Measurements from ENCODE around the gene ANGEL2.
"Not testable (repeated sequence)": the region's sequence is repeated elsewhere in the genome, so short reads cannot be mapped to it uniquely, and the experiment has no call there.

Gene ANGEL2

GRCh38 chr1:212975111-212975918 lies 40.4 kb downstream of the ANGEL2 start:
- DNase-seq (ENCODE audit: low read depth) = no peak

DNA sequence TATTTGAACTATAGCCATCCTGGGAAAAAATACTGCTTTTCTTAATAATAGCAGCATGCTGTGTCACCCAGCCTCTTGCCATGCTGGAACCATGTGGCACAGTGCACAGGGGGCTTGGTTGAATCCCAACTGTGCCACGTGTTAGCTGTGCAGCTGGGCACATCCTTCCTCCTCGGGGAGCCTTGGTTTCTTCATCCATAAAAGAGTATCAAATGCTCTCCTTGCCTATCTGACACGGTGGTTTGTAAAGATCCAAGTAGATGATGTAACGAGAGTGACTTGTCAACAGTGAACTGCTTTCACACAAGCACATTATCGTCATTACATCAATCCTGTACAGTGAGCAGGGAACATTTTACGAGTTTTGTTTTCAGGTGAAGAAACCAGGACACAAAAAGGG lies 41.0 kb downstream of the ANGEL2 start:
- DNase-seq (ENCODE audit: low read depth) = no peak

- DNase-seq (ENCODE audit: low read depth) = no peak
These were observed 41.8 kb downstream of the ANGEL2 start for GRCh38 chr1:212973899-212974298.

DNA sequence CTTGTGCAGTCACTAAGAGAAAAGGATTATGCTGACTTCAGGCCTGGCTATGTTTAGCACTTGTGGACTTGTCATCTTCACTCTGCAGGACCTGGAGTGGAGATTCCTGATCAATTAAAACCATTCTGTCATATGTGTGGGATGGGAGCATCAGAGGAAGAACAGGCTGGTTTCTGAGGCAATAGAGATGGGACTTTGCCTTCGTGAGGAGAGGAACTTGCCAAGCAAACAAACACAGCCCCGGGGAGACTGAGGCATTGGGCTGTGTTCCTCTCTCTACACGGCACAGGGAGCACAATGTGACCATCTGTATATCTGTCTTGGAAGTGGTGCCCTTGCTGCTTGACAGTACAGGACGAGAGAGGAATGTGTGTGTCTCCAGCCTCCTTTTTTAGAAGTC lies 42.2 kb downstream of the ANGEL2 start:
- no peak for DNase-seq (ENCODE audit: low read depth)

DNA sequence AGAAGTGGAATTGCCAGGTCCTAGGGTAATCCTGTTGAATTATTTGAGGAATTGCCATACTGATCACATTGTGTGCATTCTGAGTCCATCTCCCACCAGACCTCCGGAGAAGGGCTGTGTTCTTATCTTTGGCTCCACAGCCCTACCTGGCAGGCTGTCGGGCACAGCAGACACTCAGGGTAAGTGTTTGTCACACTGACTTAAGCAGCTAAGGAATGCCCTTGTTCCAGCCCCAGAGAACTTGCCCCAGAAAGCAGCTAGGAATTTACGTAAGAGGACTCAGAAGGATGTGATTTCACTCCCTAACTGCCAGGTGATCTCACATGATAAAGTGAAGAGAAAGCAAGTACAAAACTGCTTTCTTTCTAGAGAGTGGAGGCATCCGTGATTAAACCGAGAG lies 44.4 kb downstream of the ANGEL2 start:
- DNase-seq (ENCODE audit: low read depth) = no peak

- no peak for DNase-seq (ENCODE audit: low read depth)
These were observed 45.6 kb downstream of the ANGEL2 start for GRCh38 chr1:212970085-212970484.

- DNase-seq (ENCODE audit: low read depth) = no peak
These were observed 47.3 kb downstream of the ANGEL2 start for GRCh38 chr1:212968368-212968863.

- no peak for DNase-seq (ENCODE audit: low read depth)
These were observed 47.9 kb downstream of the ANGEL2 start for GRCh38 chr1:212967801-212968200.

GRCh38 chr1:212966616-212967015 lies 49.1 kb downstream of the ANGEL2 start:
- no peak for DNase-seq (ENCODE audit: low read depth)

DNA sequence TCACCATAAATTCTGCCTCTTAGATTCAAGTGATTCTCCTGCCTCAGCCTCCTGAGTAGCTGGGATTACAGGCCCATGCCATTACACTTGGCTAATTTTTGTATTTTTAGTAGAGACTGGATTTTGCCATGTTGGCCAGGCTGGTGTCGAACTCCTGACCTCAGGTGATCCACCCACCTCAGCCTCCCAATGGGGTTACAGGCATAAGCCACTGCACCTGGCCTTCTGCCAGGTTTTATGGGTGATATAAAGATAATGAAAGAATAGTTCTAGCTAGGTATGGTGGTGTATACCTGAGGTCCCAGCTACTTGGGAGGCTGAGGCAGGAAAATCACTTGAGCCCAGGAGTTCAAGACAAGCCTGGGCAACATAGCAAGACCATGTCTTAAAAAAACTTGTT lies 50.7 kb downstream of the ANGEL2 start:
- not testable (repeated sequence) for DNase-seq (ENCODE audit: low read depth)

DNA sequence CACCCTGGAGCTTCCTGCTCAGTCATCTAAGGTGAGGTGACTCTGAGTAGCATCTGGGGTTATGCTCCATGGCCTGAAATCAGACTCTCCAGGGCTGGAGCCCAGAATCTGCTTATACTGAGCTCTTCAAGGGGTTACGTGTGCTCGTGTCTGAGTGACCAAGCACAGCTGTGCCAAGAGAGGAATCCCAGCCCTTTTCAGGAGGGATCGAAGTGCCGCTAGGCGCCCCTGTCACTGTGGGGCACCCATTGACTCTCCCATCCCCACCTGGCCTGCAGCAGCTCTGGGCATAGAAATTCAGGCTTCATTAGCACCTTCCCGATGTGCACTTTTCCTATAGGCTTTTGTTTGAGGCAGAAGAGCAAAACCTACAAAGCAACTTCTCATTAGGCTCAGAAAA lies 51.6 kb downstream of the ANGEL2 start:
- DNase-seq (ENCODE audit: low read depth) = no peak

DNA sequence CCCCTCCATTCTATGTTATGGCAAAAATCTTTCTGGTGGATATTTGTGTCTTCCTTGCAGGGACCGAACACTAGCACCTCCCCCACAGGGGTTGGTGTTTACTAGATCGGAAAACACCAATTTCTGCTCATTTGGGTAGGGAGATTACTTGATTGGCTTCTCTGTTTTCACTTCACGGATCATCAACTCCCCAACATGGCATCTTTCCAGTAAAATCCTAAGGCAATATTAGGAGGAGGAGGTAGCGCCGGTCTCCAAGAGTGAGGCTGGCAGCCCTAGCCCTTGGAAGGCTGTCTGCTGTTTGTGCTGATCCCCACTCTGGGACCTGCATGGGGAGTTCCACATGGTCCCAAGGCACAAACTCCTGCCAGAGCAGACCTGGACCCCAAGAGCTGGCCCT lies 53.2 kb downstream of the ANGEL2 start:
- DNase-seq (ENCODE audit: low read depth) = no peak

- no peak for DNase-seq (ENCODE audit: low read depth)
These were observed 54.7 kb downstream of the ANGEL2 start for GRCh38 chr1:212960932-212961331.

DNA sequence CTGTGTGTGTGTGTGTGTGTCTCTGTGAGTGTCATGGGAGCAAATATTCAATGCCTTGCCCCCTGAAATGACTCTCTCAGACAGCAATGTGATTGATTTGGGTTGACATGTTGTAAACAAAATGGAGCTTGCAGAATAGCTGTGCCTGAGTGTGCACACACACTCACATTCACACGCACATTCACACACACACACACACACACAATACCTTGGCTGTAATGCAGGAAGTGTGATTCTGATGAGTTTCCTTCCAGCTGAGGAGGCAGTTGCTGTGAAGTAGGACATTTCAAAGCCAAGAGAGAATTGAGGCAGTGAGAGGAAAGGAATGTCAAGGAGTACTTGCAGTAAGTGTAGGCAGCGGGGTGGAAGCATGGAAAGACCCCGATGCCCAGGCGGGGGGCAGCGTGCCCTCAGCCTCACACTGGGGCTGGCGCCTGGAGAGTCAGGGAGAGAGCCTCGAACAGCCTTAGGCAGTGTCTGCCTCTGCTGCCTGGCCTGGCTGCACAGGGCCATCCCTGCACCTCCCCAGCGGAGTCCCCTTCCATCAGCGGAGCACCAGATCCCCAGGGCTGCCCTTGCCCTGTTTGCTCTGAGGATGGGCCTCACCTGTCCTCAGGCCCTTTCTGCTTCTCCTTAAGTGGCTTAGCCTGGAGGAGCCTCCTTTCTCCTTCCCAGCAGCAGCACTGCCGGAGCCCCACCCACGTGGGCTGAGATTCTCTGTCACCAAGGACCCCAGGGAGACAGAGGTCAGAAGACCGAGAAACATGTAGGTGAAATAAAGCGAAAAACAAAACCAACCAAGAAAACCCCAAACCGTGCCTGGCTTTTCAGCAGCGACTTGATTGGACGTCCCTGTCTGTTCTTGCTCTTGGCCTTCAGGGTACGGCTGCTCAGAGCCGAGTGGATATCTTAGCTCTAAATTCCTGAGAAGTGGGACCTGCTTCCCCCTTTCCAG lies 56.1 kb downstream of the ANGEL2 start:
- DNase-seq (ENCODE audit: low read depth) = no peak

DNA sequence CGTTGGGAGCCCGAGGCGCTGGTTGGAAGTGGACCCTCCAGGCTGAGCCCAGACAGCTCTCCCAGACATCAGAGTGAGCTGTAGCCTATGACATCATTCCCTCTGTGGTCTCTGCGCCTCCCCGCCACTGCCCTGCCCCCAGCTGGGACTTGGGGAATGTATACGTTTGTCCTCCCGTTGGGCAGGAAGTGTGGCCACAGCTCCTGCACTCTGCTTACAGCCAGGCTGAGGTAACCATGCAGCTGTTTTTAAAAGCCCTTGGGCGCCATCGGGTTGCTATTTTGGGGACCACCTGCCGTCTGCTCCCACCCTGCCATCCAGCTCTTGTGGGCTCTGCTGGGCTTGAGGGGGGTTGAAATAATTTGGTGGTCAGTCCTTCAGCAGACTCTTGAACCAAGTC lies 57.5 kb downstream of the ANGEL2 start:
- DNase-seq (ENCODE audit: low read depth) = no peak

GRCh38 chr1:212957546-212957945 lies 58.1 kb downstream of the ANGEL2 start:
- DNase-seq (ENCODE audit: low read depth) = no peak

- no peak for DNase-seq (ENCODE audit: low read depth)
These were observed 59.6 kb downstream of the ANGEL2 start for GRCh38 chr1:212955961-212956620.

DNA sequence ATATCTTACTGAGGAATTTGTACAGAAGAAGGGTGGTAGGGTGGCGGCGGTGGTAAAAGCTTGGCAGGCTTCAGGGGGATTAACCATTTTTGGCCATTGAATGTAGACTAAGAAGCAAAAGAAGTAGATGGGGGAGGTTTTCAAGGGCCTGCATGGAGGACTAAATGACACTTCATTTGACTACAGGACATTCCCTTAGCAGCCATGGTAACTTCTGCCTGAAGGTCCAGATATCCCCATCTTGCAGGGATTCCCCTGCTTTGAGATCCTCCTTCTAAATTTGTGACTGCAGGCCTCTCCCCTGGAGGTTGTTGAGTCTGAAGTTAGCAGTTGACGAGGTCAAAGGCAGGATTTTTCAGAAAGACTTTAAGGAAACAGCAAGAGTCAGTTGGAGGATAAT lies 60.6 kb downstream of the ANGEL2 start:
- DNase-seq (ENCODE audit: low read depth) = no peak

DNA sequence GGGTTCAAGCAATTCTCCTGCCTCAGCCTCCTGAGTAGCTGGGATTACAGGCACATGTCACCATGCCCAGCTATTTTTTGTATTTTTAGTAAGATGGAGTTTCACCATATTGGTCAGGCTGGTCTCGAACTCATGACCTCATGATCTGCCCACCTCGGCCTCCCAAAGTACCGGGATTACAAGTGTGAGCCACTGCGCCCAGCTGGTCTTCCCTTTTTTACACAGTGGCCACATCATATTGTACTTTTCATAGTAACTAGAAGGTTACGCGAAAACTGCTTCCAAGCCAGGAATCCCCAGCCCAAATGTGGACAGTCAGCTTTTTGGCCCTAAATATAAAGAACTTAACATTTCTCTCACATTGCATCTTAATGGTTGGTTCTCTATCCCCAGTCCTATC lies 61.2 kb downstream of the ANGEL2 start:
- no peak for DNase-seq (ENCODE audit: low read depth)

DNA sequence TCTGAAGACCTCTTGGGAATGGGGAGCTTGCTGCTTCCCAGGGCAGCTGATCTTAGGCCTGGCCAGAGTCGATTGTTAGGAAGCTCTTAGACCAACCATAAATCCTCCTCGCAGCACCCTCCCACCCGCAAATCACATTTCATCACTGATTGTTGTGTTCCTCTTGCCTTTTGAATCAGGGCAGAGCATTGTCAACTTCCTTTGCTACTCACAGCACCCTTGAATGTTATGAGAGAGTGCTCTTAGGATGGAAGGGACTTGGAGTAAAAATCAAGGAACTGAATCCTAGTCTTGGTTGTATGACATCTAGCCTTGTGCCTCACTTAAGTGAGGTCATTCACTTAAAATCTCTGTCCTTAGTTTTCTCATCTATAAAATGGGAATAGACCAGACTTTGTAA lies 62.3 kb downstream of the ANGEL2 start:
- no peak for DNase-seq (ENCODE audit: low read depth)

GRCh38 chr1:212952641-212952976 lies 63.1 kb downstream of the ANGEL2 start:
- DNase-seq (ENCODE audit: low read depth) = no peak

DNA sequence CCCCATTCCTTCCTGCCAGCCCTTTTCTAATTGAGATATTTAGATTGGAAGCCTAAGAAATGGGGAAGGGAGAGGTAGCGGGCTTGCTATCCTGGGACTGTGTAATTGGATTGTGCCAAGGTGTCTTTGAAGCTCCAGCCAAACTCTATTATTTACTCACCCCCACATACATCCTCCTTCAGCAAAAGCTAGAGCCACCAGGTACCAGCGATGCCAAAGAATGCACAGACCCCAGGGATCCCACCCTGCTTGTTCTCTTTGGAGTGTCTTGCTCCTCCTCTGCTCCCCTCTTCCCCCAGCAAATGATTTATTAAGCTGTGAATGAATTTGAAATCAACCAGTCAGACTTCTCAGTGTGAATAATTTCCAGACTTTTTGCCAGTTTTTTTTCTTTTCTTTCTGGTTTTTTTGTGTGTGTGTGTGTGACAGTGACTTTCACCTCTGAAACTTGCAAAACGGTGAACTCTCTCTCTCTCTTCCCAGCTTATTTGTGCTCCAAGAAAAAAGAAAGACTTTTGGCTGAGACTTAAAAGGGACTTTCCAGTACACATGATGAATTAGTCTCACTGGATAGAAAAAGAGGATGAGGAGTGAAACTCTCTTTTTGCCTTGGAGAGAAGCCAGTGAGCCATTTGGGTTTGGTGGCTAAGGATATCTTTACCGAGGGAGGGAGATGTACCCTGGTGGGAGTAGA lies 63.6 kb downstream of the ANGEL2 start:
- DNase-seq (ENCODE audit: low read depth) = no peak
